ENCODE data around the gene TRIM56. TPM values are rescaled to one million over a fixed set of nuclear protein-coding genes. Genes with fewer than 3 reads are reported as not detected.
A peak's percentile ranks its signal among the peaks of the same experiment; 100 is the strongest.

The TRIM56 gene
- total and polyA plus RNA-seq, 9 of the 15 experiments (the other 6 are each of a cell fraction or from before 2014, with no cell fraction given) = 2.0 to 29.7 (median 11.6) TPM

GRCh38 chr7:101085162-101085964 is at the start of gene TRIM56 (continued):
- TF ChIP-seq THAP12 (CRISPR knock-in tag; IDR thresholded peaks at IDR 0.05) (peak; percentile 50; the same call in 1 of the 2 replicates), SIX5 (IDR thresholded peaks at IDR 0.05; ENCODE audit: borderline replicate concordance in 1 of 2, insufficient read depth in 1 of 2, low read depth in 1 of 2, low read length in 2 of 2) (no peak), THRB (CRISPR knock-in tag; conservative IDR thresholded peaks at IDR 0.05) (peak; percentile 76; the same call in 1 of the 2 replicates), NR3C1 (CRISPR knock-in tag; IDR thresholded peaks at IDR 0.05) (no peak), ZNF717 (CRISPR knock-in tag; IDR thresholded peaks at IDR 0.05) (no peak), ARID1B (IDR thresholded peaks at IDR 0.05) (peak; percentile 65; the same call in 1 of the 2 replicates), PYGO2 (tag; IDR thresholded peaks at IDR 0.05) (no peak), ETV6 (IDR thresholded peaks at IDR 0.05; ENCODE audit: borderline replicate concordance in 1 of 2, low read depth in 2 of 2, low read length in 1 of 2) (peak in 1 of 2 experiments; percentile 65; a peak in 1 of 4 replicates), ETV6 (CRISPR knock-in tag; IDR thresholded peaks at IDR 0.05; ENCODE audit: borderline replicate concordance) (no peak), TFAP4 (CRISPR knock-in tag; IDR thresholded peaks at IDR 0.05; ENCODE audit: borderline replicate concordance) (peak; percentile 94), DIDO1 (tag; IDR thresholded peaks at IDR 0.05; ENCODE audit: low read depth) (peak; percentile 82; the same call in 1 of the 2 replicates), FOS (IDR thresholded peaks at IDR 0.05; ENCODE audit: extremely low read depth, insufficient read length) (no peak), TBP (optimal IDR thresholded peaks at IDR 0.05; ENCODE audit: low read depth, low read length) (peak; percentile 57), PHF20 (IDR thresholded peaks at IDR 0.05; ENCODE audit: partially characterized antibody) (peak; percentile 95), RCOR1 (IDR thresholded peaks at IDR 0.05; ENCODE audit: borderline replicate concordance in 1 of 2, low read depth in 2 of 2, low read length in 2 of 2) (0 out of 4 replicates have a peak, but pooled peaks of 1 of the 2 experiments have one; percentile 19), ZNF121 (CRISPR knock-in tag; conservative IDR thresholded peaks at IDR 0.05) (no peak), MEIS2 (IDR thresholded peaks at IDR 0.05; ENCODE audit: partially characterized antibody) (peak; percentile 93), YY1 (IDR thresholded peaks at IDR 0.05; ENCODE audit: borderline replicate concordance in 1 of 3, control insufficient read depth in 1 of 3, extremely low read depth in 1 of 3, insufficient read depth in 3 of 3, insufficient read length in 1 of 3, insufficient replicate concordance in 2 of 3, low read depth in 1 of 3, low read length in 2 of 3) (no peak), TAF9B (IDR thresholded peaks at IDR 0.05; ENCODE audit: partially characterized antibody) (peak; percentile 64), C11orf30 (IDR thresholded peaks at IDR 0.05; ENCODE audit: low read depth) (0 out of 2 replicates have a peak, but pooled peaks have one; percentile 28), ELF4 (CRISPR knock-in tag; IDR thresholded peaks at IDR 0.05) (peak; percentile 92), NR2C2 (CRISPR knock-in tag; IDR thresholded peaks at IDR 0.05) (no peak), NR2C2 (tag; IDR thresholded peaks at IDR 0.05) (peak; percentile 73)

Measured in K562 (cell line).